Breast epithelium (tissue), 3 donors: Measurements from ENCODE around the gene SLC1A5.

Source experiments
- CTCF ChIP-seq, 3 donors: fragments of 450-650 bp; IDR thresholded peaks; one replicate each; pipeline ENCODE4 v1.5.1; 2016 to 2017; ENCODE audit warnings: antibody characterized with exemption in 3 of 3, mild to moderate bottlenecking in 3 of 3, moderate library complexity in 3 of 3
- POLR2A ChIP-seq: fragments of 450-650 bp; IDR thresholded peaks from one replicate; pipeline ENCODE4 v1.6.1; 2016; ENCODE audit warnings: antibody characterized with exemption, mild to moderate bottlenecking, moderate library complexity

GRCh38 chr19:46818812-46819211, 30.4 kb upstream of the SLC1A5 start:
- TF ChIP-seq CTCF (IDR thresholded peaks at IDR 0.05) (no peak), POLR2A (no peak)
